Coronary artery (tissue), 2 donors: ENCODE data around the gene GPRIN3.
"Not testable (repeated sequence)": the region's sequence is repeated elsewhere in the genome, so short reads cannot be mapped to it uniquely, and the experiment has no call there.

Source experiments
- DNase-seq: peaks from one replicate; pipeline ENCODE4 v3.0.0-alpha.2; 2017; ENCODE audit warnings: low spot score
- H3K27ac ChIP-seq, 2 donors: fragments of 200-600 bp; sonication (generic); one replicate each; pipeline ENCODE4 v1.5.1; 2016 to 2019
- H3K4me3 ChIP-seq: fragments of 200-600 bp; sonication (generic); 2 replicates; pipeline ENCODE4 v1.5.1; 2016; ENCODE audit warnings: mild to moderate bottlenecking, moderate library complexity
- TF ChIP-seq, protein P1 (sequence below): fragments of 200-600 bp; sonication (generic); IDR thresholded peaks from one replicate; pipeline ENCODE4 v1.5.1; 2019; ENCODE audit warnings: antibody characterized with exemption

The GPRIN3 gene

DNA sequence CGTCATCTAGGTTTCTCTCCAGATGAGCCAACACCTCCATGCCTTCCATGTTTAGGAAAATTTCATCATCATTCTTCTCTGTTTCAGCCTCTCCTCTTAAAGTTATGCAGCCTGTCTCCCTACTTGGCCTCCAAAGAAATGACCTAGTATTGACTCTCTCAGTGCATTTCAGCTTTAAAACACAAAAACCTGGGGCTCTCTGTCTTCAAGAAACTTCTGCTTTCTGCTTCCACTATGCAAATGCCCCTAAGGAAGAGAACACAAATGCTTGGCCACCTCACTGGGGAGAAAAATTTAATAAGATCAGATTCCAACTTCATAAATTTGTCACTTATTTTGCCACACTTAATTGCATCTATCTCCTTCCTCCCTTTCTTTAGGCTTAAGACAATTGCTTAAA, 93.3 kb downstream of the GPRIN3 start:
- DNase-seq = no peak
- no peak overlapping the region for H3K4me3 ChIP-seq
- TF ChIP-seq, protein P1, sequence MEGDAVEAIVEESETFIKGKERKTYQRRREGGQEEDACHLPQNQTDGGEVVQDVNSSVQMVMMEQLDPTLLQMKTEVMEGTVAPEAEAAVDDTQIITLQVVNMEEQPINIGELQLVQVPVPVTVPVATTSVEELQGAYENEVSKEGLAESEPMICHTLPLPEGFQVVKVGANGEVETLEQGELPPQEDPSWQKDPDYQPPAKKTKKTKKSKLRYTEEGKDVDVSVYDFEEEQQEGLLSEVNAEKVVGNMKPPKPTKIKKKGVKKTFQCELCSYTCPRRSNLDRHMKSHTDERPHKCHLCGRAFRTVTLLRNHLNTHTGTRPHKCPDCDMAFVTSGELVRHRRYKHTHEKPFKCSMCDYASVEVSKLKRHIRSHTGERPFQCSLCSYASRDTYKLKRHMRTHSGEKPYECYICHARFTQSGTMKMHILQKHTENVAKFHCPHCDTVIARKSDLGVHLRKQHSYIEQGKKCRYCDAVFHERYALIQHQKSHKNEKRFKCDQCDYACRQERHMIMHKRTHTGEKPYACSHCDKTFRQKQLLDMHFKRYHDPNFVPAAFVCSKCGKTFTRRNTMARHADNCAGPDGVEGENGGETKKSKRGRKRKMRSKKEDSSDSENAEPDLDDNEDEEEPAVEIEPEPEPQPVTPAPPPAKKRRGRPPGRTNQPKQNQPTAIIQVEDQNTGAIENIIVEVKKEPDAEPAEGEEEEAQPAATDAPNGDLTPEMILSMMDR = no peak
- no peak overlapping the region for H3K27ac ChIP-seq

DNA sequence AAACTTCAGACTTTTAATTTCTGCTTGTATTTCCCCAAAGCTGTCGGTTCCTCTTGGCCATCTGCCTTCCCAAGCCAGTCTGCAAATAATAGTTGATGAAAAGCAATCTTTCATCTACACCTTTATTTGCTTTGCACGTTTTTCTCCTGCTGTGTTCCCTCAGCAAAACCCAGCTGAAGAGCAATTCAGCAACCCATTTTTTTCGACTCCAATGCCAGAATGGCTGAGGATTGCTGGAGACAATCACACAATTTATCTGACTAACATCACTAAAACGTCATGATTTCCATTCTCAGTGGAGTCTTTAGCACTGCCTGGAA, 94.3 kb downstream of the GPRIN3 start:
- Histone ChIP-seq H3K4me3 (no peak overlapping the region), H3K27ac (no peak overlapping the region)
- no peak for DNase-seq
- TF ChIP-seq, protein P1 = no peak

DNA sequence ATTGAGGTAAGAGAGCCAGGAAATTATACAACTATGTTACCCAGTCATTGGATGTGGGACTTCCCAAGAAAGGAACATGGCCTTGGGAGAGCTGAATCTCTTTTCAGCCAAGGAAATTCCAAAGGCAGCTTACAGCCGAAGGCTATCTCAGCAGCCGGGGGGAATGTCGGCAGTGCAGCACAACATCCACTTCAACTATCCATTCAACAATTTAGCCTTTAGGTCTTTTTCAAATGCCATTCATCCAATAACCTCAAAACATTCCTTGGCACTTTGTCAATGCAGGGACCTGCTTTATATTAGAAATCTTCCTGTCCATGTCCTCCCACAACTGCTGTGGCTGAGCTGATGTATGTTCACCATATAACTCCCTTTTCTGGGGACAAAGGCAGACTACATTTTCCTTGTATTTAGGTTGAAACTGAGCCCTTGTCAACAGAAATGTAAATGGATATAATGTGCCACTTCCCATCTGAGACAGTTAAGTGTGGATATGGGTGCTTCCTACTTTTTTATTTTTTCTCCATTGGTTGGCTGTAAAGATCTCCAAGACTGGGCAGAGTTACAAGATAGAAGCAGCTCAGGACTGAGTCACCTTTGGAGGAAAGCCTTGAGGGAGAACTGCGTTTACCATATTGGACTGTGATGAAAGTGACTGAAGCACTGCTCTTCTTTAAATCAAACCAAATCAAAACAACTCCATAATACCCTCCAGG, 94.8 kb downstream of the GPRIN3 start:
- Histone ChIP-seq H3K27ac (no peak overlapping the region), H3K4me3 (no peak overlapping the region)
- TF ChIP-seq, protein P1 = no peak
- no peak for DNase-seq

DNA sequence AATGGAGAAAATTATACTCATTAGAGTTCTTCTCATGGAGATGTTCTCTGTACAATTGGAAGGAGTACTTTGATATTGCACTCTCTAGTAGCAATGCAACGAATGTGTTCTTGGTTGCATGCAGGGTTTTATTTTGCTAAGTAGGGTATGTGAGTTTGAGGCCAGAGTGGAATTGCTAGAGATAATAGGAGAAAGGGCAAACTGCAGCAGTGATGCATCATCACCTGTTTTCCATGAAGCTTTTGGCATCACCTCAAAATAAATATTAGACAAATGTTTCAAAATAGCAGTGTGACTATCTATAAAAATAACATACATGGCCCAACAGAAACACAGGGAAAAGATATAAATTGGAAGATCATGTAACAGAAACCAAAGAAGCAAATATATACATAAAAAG, 103.0 kb downstream of the GPRIN3 start:
- TF ChIP-seq, protein P1 = no peak
- no peak for DNase-seq

DNA sequence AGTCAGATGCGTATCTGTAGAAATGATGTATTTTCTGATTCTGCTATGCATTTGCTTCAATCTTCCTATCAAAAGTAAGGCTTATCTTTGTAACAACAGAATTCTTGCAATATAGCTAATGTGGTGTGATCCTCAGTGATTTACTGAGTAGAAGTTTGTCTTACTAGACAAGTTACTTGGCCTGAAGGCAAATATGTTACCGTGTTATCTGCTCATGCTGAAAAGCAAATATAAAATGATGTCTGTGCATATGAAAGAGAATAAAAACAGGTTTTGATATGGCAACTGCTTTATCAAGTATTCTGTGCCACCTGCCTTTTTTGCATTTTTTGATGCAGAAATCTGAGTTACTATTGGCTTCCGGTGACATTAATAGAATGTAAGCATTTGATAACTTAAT, 103.7 kb downstream of the GPRIN3 start:
- H3K27ac ChIP-seq = no peak overlapping the region
- no peak overlapping the region for H3K4me3 ChIP-seq
- TF ChIP-seq, protein P1 = no peak
- no peak for DNase-seq

More for the DNA sequence above, 103.0 kb downstream of the GPRIN3 start:
- Histone ChIP-seq H3K4me3 (no peak overlapping the region), H3K27ac (no peak overlapping the region)

DNA sequence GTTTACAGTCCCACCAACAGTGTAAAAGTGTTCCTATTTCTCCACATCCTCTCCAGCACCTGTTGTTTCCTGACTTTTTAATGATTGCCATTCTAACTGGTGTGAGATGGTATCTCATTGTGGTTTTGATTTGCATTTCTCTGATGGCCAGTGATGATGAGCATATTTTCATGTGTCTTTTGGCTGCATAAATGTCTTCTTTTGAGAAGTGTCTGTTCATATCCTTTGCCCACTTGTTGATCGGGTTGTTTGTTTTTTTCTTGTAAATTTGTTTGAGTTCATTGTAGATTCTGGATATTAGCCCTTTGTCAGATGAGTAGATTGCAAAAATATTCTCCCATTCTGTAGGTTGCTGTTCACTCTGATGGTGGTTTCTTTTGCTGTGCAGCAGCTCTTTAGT, 108.2 kb downstream of the GPRIN3 start:
- H3K4me3 ChIP-seq, DNase-seq, H3K27ac ChIP-seq: not testable (repeated sequence)

DNA sequence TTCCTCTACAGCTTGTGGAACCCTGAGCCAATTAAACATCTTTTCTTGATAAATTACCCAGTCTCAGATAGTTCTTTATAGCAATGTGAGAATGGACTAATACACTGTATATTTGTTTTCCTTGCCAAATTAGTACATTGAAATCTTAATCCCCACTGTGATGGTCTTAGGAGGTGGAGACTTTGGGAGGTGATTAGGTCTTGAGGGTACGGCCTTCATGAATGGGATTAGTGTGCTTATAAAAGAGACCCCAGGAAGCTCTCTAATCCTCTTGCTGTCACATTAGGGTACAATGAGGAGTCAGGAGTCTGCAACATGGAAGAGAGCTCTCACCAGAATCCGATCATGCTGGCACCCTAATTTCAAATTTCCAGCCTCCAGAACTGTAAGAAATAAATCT, 109.7 kb downstream of the GPRIN3 start:
- no peak for DNase-seq
- no peak overlapping the region for H3K4me3 ChIP-seq
- TF ChIP-seq, protein P1 = no peak
- H3K27ac ChIP-seq = no peak overlapping the region
